ENCODE results near the gene HRAS. TPM values are rescaled to one million over a fixed set of nuclear protein-coding genes. Genes with fewer than 3 reads are reported as not detected.

Gene HRAS
- total RNA-seq, 1 experiment from 2014 or later: 104 TPM

- Histone ChIP-seq H3K4me2 (ENCODE audit: low read length) (peak overlapping the region; percentile 95), H3K27me3 (ENCODE audit: insufficient read depth, low read length) (no peaks in the 10 kb centered on the region), H3K27ac (ENCODE audit: low read depth, low read length) (peak overlapping the region; percentile 60), H3K9me3 (ENCODE audit: control insufficient read depth in 1 of 2, insufficient read depth in 1 of 2, low read depth in 1 of 2, low read length in 2 of 2) (no peaks in the 10 kb centered on the region; a peak in 1 of 4 replicates), H3K9ac (ENCODE audit: low read length) (peak overlapping the region; percentile 47), H3K79me2 (ENCODE audit: insufficient read depth, low read length) (peaks cover 37% of the 10 kb centered on the region), H3K4me1 (ENCODE audit: control insufficient read depth in 1 of 2, insufficient read depth in 2 of 2, low read length in 2 of 2) (peaks cover 6 to 22% of the 10 kb centered on the region in 2 experiments; a peak in 3 of 4 replicates), H4K20me1 (ENCODE audit: insufficient read depth) (no peaks in the 10 kb centered on the region), H3K4me3 (replicated peaks in 1 of 2; ENCODE audit: low read depth in 1 of 2, low read length in 2 of 2) (peak overlapping the region; percentile 31 to 98), H2AFZ (ENCODE audit: low read depth, low read length, poor library complexity, severe bottlenecking) (no peak overlapping the region), H3K9me2 (ENCODE audit: insufficient read depth) (no peaks in the 10 kb centered on the region), H3K36me3 (ENCODE audit: control insufficient read depth in 1 of 2, insufficient read depth in 2 of 2, low read length in 2 of 2) (peaks cover 0 to 19% of the 10 kb centered on the region in 2 experiments; a peak in 2 of 4 replicates)
- no peak for TF ChIP-seq EZH2 (IDR thresholded peaks at IDR 0.05)
- TF ChIP-seq RAD21 (IDR thresholded peaks at IDR 0.05; ENCODE audit: low read depth): no peak
- TF ChIP-seq EGR1 (IDR thresholded peaks at IDR 0.05; ENCODE audit: low read depth): no peak
- no peak; the same call in 1 of the 2 replicates for TF ChIP-seq MAX (IDR thresholded peaks at IDR 0.05)
- no peak for TF ChIP-seq EZH2phosphoT487 (IDR thresholded peaks at IDR 0.05; ENCODE audit: borderline replicate concordance)
- no peak for TF ChIP-seq SRF (IDR thresholded peaks at IDR 0.05; ENCODE audit: low read depth)
- no peak for TF ChIP-seq CEBPB (IDR thresholded peaks at IDR 0.05; ENCODE audit: low read depth)
- TF ChIP-seq FOSL1 (IDR thresholded peaks at IDR 0.05; ENCODE audit: low read depth): no peak
- TF ChIP-seq, protein P1, sequence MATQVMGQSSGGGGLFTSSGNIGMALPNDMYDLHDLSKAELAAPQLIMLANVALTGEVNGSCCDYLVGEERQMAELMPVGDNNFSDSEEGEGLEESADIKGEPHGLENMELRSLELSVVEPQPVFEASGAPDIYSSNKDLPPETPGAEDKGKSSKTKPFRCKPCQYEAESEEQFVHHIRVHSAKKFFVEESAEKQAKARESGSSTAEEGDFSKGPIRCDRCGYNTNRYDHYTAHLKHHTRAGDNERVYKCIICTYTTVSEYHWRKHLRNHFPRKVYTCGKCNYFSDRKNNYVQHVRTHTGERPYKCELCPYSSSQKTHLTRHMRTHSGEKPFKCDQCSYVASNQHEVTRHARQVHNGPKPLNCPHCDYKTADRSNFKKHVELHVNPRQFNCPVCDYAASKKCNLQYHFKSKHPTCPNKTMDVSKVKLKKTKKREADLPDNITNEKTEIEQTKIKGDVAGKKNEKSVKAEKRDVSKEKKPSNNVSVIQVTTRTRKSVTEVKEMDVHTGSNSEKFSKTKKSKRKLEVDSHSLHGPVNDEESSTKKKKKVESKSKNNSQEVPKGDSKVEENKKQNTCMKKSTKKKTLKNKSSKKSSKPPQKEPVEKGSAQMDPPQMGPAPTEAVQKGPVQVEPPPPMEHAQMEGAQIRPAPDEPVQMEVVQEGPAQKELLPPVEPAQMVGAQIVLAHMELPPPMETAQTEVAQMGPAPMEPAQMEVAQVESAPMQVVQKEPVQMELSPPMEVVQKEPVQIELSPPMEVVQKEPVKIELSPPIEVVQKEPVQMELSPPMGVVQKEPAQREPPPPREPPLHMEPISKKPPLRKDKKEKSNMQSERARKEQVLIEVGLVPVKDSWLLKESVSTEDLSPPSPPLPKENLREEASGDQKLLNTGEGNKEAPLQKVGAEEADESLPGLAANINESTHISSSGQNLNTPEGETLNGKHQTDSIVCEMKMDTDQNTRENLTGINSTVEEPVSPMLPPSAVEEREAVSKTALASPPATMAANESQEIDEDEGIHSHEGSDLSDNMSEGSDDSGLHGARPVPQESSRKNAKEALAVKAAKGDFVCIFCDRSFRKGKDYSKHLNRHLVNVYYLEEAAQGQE (IDR thresholded peaks at IDR 0.05; ENCODE audit: low read depth): no peak
- TF ChIP-seq, protein P2, sequence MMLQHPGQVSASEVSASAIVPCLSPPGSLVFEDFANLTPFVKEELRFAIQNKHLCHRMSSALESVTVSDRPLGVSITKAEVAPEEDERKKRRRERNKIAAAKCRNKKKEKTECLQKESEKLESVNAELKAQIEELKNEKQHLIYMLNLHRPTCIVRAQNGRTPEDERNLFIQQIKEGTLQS (IDR thresholded peaks at IDR 0.05): no peak
- TF ChIP-seq ZNF274 (IDR thresholded peaks at IDR 0.05; ENCODE audit: low read depth, low read length): no peak
- TF ChIP-seq YY1 (IDR thresholded peaks at IDR 0.05; ENCODE audit: extremely low read depth, insufficient replicate concordance, low read depth, low read length): no peak
- no peak for TF ChIP-seq POLR2A (IDR thresholded peaks at IDR 0.05; ENCODE audit: borderline replicate concordance, extremely low read depth, insufficient read depth, insufficient read length)
- TF ChIP-seq ZFX (IDR thresholded peaks at IDR 0.05): no peak
- no peak for TF ChIP-seq CBX3 (IDR thresholded peaks at IDR 0.05; ENCODE audit: low read depth)
- TF ChIP-seq, protein P3, sequence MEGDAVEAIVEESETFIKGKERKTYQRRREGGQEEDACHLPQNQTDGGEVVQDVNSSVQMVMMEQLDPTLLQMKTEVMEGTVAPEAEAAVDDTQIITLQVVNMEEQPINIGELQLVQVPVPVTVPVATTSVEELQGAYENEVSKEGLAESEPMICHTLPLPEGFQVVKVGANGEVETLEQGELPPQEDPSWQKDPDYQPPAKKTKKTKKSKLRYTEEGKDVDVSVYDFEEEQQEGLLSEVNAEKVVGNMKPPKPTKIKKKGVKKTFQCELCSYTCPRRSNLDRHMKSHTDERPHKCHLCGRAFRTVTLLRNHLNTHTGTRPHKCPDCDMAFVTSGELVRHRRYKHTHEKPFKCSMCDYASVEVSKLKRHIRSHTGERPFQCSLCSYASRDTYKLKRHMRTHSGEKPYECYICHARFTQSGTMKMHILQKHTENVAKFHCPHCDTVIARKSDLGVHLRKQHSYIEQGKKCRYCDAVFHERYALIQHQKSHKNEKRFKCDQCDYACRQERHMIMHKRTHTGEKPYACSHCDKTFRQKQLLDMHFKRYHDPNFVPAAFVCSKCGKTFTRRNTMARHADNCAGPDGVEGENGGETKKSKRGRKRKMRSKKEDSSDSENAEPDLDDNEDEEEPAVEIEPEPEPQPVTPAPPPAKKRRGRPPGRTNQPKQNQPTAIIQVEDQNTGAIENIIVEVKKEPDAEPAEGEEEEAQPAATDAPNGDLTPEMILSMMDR (IDR thresholded peaks at IDR 0.05 in 2 of 3, conservative IDR thresholded peaks at IDR 0.05 in 1 of 3; ENCODE audit: borderline replicate concordance in 1 of 3, insufficient read depth in 1 of 3, low read depth in 2 of 3, low read length in 2 of 3): no peak
- TF ChIP-seq, protein P4, sequence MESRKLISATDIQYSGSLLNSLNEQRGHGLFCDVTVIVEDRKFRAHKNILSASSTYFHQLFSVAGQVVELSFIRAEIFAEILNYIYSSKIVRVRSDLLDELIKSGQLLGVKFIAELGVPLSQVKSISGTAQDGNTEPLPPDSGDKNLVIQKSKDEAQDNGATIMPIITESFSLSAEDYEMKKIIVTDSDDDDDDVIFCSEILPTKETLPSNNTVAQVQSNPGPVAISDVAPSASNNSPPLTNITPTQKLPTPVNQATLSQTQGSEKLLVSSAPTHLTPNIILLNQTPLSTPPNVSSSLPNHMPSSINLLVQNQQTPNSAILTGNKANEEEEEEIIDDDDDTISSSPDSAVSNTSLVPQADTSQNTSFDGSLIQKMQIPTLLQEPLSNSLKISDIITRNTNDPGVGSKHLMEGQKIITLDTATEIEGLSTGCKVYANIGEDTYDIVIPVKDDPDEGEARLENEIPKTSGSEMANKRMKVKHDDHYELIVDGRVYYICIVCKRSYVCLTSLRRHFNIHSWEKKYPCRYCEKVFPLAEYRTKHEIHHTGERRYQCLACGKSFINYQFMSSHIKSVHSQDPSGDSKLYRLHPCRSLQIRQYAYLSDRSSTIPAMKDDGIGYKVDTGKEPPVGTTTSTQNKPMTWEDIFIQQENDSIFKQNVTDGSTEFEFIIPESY (IDR thresholded peaks at IDR 0.05; ENCODE audit: extremely low read depth, insufficient replicate concordance, low read length): no peak
- TF ChIP-seq TCF7L2 (IDR thresholded peaks at IDR 0.05; ENCODE audit: borderline replicate concordance, extremely low read depth, insufficient read depth, insufficient read length): no peak
- ATAC-seq (no peak), DNase-seq (ENCODE audit: low read depth, low spot score) (no peak)
- POLR2A ChIA-PET: no interaction called here
- RAD21 ChIA-PET (ENCODE audit: low non-redundant PET in 1 of 2, low total read pairs in 2 of 2, uncharacterized antibody in 2 of 2, unreplicated experiment in 2 of 2): no interaction called here
- CTCF ChIA-PET: no interaction called here
- no TSS peak for BruUV-seq (replicated peaks)
- intact Hi-C loops (cut with micrococcal nuclease): loop anchor here (2.0 to 5.0 kb wide), 3 partner anchors 29 to 113 kb away; partner anchors contain the start of genes LRRC56 and PKP3
Measured at GRCh38 chr11:507727-508515, 27.5 kb downstream of the HRAS start.

Measured in HCT116 (cell line).